Activated CD4-positive, alpha-beta T cell treated with anti-CD3 and anti-CD28 coated beads for 1 hour (primary cell): ENCODE data around the gene CBARP.
"Not testable (repeated sequence)": the region's sequence is repeated elsewhere in the genome, so short reads cannot be mapped to it uniquely, and the experiment has no call there.

Source experiments
- DNase-seq: peaks from one replicate; pipeline ENCODE4 v3.0.0-alpha.2; 2020

Gene CBARP

GRCh38 chr19:1206864-1207450 is 30.8 kb downstream of the CBARP start:
- DNase-seq: no peak

GRCh38 chr19:1206150-1206863 is 31.5 kb downstream of the CBARP start:
- no peak for DNase-seq

GRCh38 chr19:1205114-1206099 is 32.4 kb downstream of the CBARP start, which contains the start of gene STK11:
Gene STK11 (plus strand): TSS chr19:1205778. CDS start chr19:1206914, 1,136 bp downstream.
- peak; percentile 99 for DNase-seq

DNA sequence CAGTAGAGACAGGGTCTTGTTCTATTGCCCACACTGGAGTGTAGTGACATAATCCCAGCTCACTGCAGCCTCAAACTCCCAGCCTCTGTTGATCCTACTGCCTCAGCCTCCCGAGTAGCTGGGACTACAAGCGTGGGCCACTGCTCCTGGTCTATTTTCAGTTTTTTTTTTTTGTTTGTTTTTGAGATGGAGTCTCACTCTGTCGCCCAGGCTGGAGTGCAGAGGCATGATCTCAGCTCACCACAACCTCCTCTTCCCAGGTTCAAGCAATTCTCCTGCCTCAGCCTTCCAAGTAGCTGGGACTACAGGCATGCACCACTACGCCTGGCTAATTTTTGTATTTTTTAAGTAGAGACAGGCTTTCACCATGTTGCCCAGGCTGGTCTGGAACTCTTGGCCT is 37.2 kb downstream of the CBARP start:
- DNase-seq: not testable (repeated sequence)

- no peak for DNase-seq
Measured at GRCh38 chr19:1199531-1199930, 38.3 kb downstream of the CBARP start.

DNA sequence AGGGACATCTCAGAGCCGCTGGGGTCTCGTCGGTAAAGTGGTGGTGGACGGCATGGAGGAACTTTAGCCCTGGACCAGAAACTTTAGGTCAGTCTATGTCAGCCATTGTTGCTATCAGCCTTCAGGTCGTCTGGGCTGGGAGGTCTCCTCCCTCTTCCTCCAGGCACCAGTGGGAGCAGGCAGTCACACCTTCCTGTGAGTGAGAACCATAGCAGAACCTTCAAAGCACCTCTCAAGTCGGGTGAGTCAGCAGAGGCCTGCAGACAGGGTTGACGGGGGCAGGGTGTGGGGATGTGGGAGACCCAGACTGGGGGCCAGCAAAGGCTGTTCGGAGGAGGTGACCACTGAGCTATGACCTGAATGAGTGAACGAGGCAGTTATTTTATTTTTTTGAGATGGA is 48.4 kb downstream of the CBARP start:
- DNase-seq: no peak

- no peak for DNase-seq
Measured at GRCh38 chr19:1183543-1184172, 54.1 kb downstream of the CBARP start.

DNA sequence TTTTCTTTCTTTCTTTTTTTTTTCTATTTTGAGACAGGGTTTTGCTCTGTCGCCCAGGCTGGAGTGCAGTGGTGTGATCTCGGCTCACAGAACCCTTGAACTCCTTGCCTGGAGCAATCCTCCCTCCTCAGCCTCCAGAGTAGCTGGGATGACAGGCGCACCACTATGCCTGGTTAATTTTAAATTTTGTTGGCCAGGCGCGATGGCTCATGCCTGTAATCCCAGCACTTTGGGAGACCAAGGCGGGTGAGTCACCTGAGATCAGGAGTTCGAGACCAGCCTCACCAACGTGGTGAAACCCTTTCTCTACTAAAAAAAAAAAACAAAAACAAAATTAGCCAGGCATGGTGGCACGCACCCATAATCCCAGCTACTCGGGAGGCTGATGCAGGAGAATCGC is 55.1 kb downstream of the CBARP start:
- no peak for DNase-seq

- no peak for DNase-seq
Measured at GRCh38 chr19:1182068-1182467, 55.7 kb downstream of the CBARP start.

GRCh38 chr19:1181606-1182005 is 56.2 kb downstream of the CBARP start:
- DNase-seq: no peak
